Right atrium auricular region (tissue), 2 donors: ENCODE results near the gene ASPA. TPM values are rescaled to one million over a fixed set of nuclear protein-coding genes. Genes with fewer than 3 reads are reported as not detected.

ENCODE experiments used
- DNase-seq: peaks from one replicate; pipeline ENCODE4 v3.0.0-alpha.2; 2019; ENCODE audit warnings: low spot score
- H3K27ac ChIP-seq, 2 donors: fragments of 200-600 bp; sonication (generic); 1 replicate in 1 of 2; 2 replicates in 1 of 2; pipeline ENCODE4 v1.5.1; 2016 to 2019
- H3K27me3 ChIP-seq, 2 donors: fragments of 200-600 bp; sonication (generic); one replicate each; pipeline versions ENCODE4 v1.5.1 to v1.6.0; 2017 to 2019
- H3K36me3 ChIP-seq: fragments of 200-600 bp; sonication (generic); one replicate; pipeline ENCODE4 v1.5.1; 2016
- H3K4me1 ChIP-seq, 2 donors: fragments of 200-600 bp; sonication (generic); one replicate each; pipeline versions ENCODE4 v1.5.1 to v1.6.0; 2017 to 2019
- H3K4me3 ChIP-seq, 2 donors: fragments of 200-600 bp; sonication (generic); 1 replicate in 1 of 2; 2 replicates in 1 of 2; pipeline ENCODE4 v1.5.1; 2017 to 2019; ENCODE audit warnings: mild to moderate bottlenecking in 1 of 2, moderate library complexity in 1 of 2
- H3K9me3 ChIP-seq, 2 donors: fragments of 200-600 bp; sonication (generic); one replicate each; pipeline ENCODE4 v1.5.1; 2019
- total RNA-seq, 2 donors: library from RNA; depleted of rRNA; stranded (reverse); fragments of >200 nt; gene quantifications; one replicate each; pipeline ENCODE4 v1.1.0, GENCODE V29; 2016
- TF ChIP-seq, protein P1 (sequence below), 2 donors: fragments of 200-600 bp; sonication (generic); IDR thresholded peaks; one replicate each; pipeline ENCODE4 v1.5.1; 2019; ENCODE audit warnings: antibody characterized with exemption in 2 of 2

ASPA gene
- total RNA-seq, 2 donors from 2014 or later: 0.33 to 1.0 TPM

DNA sequence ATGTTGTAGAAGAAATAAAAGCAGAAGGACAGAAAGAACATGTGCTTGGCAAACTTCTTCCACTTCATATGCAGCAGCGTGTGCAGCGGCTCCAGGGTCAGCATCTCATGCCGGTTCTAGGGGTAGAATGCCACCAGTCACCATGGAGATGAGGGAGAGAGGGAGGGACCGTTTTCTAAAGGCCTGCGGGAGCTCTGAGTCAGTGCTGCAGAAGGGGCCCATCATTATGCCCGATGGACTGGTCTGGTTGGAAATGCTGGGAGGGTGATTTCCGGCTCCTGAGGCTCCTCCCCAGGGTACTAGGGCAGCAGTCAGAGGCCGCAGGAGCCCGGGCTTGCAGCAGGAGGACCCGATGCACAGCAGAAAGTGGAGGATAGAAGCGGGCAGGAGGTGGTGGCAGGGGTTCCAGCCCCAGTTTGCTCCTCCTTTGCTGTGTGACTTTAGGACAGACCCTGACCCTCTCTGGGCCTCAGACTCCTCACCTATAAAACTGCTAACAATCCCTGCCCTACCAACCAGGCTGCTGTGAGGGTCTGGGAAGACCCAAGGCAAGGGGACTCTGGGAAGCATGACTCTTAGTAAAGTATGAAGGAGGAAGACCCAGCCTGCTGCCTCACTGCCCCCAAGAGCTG is 53.2 kb downstream of the ASPA start:
- Histone ChIP-seq H3K4me1 (peaks cover 0 to 25% of the 10 kb centered on the region in 2 donors), H3K27ac (no peak overlapping the region), H3K27me3 (no peaks in the 10 kb centered on the region)

DNA sequence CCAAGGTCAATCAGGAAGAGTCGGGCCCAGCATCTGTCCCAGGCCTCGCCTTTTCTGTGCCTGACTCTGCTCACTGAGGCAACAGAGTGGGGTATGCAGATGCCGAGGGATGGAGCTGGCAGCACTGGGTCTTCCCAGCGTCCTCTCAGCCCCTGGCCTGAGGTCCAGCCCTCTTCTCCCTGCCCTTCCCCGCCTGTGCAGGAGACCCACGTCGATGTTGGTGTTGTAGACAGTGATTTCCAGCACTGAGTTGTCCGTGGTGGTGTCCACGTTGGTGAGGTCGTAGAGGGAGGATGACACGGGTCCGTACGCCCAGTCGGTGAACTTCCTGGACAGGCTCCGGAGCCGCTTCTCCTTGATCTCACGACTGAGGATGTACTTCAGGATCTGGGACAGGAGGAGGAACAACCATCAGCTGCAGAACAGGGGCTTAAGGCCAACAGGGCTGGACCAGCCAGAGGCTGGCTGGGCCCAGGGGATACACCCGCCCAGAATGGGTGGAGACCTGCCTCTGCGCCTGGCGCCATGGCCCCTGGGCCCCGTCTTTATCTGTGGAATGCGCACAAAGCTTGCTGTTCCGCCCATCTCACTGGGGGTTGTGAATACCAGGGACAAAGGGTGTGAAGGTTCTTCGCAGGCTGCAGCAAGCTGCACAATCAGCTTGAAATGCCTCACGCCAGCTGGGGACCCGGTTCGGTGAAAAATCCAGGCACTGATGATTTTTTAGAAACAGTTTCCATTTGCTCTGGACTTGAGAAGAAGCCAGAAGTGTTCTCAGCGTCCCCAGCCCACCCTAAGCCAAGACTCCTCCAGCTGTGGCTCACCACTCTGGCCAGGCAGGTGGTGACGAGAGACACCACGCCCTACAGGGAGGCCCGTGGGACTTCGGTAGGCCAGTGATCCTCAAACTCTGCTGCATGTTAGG is 54.3 kb downstream of the ASPA start:
- H3K4me1 ChIP-seq: peaks cover 0 to 25% of the 10 kb centered on the region in 2 donors

More for the DNA sequence above, 53.2 kb downstream of the ASPA start:
- Histone ChIP-seq H3K9me3 (no peaks in the 10 kb centered on the region), H3K4me3 (no peak overlapping the region), H3K36me3 (no peaks in the 10 kb centered on the region)
- TF ChIP-seq, protein P1, sequence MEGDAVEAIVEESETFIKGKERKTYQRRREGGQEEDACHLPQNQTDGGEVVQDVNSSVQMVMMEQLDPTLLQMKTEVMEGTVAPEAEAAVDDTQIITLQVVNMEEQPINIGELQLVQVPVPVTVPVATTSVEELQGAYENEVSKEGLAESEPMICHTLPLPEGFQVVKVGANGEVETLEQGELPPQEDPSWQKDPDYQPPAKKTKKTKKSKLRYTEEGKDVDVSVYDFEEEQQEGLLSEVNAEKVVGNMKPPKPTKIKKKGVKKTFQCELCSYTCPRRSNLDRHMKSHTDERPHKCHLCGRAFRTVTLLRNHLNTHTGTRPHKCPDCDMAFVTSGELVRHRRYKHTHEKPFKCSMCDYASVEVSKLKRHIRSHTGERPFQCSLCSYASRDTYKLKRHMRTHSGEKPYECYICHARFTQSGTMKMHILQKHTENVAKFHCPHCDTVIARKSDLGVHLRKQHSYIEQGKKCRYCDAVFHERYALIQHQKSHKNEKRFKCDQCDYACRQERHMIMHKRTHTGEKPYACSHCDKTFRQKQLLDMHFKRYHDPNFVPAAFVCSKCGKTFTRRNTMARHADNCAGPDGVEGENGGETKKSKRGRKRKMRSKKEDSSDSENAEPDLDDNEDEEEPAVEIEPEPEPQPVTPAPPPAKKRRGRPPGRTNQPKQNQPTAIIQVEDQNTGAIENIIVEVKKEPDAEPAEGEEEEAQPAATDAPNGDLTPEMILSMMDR (IDR thresholded peaks at IDR 0.05): no peak
- no peak for DNase-seq

DNA sequence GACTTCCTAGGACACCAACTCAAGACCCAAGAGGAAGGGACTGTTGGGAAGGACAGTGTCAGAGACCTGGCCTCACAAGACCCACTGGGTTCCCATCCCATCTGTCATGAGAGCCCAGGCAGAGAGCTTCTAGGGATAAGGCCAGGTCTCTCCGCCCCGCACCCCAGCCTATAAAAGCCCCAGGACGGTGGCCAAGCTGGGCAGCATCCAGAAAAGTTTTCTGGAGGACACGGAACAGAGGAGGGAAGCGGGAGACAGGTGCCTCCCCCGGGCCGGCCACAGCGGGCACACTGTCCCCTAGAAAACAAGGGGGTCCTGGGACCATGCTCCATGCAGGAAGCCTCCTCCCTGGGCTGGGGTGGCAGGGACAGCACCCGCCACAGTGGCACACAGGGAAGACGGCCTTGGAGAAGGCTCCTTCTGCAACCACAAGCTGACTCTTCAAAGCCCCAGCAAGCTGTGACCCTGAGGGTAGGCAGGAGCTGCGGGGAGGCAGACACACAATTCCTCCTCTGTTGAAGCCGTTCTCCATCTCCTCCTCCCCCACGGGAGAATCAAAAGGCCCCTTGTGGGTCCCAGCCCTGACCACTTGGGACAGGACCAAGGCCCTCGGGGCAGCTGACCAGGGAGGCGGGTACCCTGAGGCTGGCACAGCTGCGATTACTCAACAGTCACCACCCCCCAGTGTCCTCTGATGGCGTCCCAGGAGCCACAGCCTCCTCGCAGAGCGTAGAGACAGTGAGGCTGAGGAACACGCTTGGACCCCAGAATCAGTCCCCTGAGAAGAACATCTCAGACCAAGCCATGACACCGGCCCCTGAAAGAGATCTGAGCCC is 55.7 kb downstream of the ASPA start:
- Histone ChIP-seq H3K9me3 (no peaks in the 10 kb centered on the region), H3K4me3 (no peak overlapping the region), H3K4me1 (peaks cover 0 to 25% of the 10 kb centered on the region in 2 donors), H3K27ac (no peak overlapping the region), H3K27me3 (no peaks in the 10 kb centered on the region), H3K36me3 (no peaks in the 10 kb centered on the region)
- no peak for DNase-seq
- TF ChIP-seq, protein P1 (IDR thresholded peaks at IDR 0.05): no peak

More for the DNA sequence above, 54.3 kb downstream of the ASPA start:
- TF ChIP-seq, protein P1 (IDR thresholded peaks at IDR 0.05): no peak
- Histone ChIP-seq H3K36me3 (no peaks in the 10 kb centered on the region), H3K9me3 (no peaks in the 10 kb centered on the region), H3K27me3 (no peaks in the 10 kb centered on the region), H3K4me3 (no peak overlapping the region), H3K27ac (peak overlapping the region; percentile 24 to 48)
- peak; percentile 78 for DNase-seq

- H3K27ac ChIP-seq: no peak overlapping the region
- peaks cover 0 to 25% of the 10 kb centered on the region in 2 donors for H3K4me1 ChIP-seq
- H3K4me3 ChIP-seq: no peak overlapping the region
- TF ChIP-seq, protein P1 (IDR thresholded peaks at IDR 0.05): no peak
- no peaks in the 10 kb centered on the region for H3K36me3 ChIP-seq
- H3K27me3 ChIP-seq: no peaks in the 10 kb centered on the region
- DNase-seq: no peak
- H3K9me3 ChIP-seq: no peaks in the 10 kb centered on the region
Observed at GRCh38 chr17:3532106-3532858, 56.5 kb downstream of the ASPA start.

- no peak for DNase-seq
- H3K36me3 ChIP-seq: no peaks in the 10 kb centered on the region
- H3K27me3 ChIP-seq: no peaks in the 10 kb centered on the region
- no peak overlapping the region for H3K27ac ChIP-seq
- no peak overlapping the region for H3K4me3 ChIP-seq
- peaks cover 0 to 25% of the 10 kb centered on the region in 2 donors for H3K4me1 ChIP-seq
- no peaks in the 10 kb centered on the region for H3K9me3 ChIP-seq
- TF ChIP-seq, protein P1 (IDR thresholded peaks at IDR 0.05): no peak
Observed at GRCh38 chr17:3532859-3533142, 57.0 kb downstream of the ASPA start.
